Measurements from ENCODE around the gene SGCD.

DNA sequence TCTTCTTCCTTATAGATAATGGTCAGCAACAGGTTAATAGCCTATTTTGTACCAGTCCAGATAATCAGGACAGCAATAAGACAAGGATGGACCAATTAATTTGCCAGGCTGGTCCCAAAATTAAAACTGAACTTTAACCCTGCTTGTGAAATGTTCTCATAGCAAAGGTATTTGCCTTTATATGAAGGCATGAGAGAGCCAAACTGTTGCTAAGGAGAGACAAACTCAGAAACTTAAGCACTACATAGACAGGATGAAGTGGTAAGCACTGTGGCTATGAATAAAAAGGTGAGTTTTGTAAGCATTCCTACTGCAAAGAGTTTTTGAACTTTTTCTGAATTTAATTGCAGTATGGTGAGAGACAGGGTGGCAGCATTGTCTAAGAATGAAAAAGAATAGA, 348.4 kb downstream of the SGCD start:
- no peak for TF ChIP-seq CTCF (conservative IDR thresholded peaks at IDR 0.05)
- TF ChIP-seq ZFX (IDR thresholded peaks at IDR 0.05): no peak

Data from C4-2B (cell line).